ENCODE measurements around the gene ZNF717.
A peak's percentile ranks its signal among the peaks of the same experiment; 100 is the strongest.
"Not testable (repeated sequence)": the region's sequence is repeated elsewhere in the genome, so short reads cannot be mapped to it uniquely, and the experiment has no call there.

ZNF717 gene

DNA sequence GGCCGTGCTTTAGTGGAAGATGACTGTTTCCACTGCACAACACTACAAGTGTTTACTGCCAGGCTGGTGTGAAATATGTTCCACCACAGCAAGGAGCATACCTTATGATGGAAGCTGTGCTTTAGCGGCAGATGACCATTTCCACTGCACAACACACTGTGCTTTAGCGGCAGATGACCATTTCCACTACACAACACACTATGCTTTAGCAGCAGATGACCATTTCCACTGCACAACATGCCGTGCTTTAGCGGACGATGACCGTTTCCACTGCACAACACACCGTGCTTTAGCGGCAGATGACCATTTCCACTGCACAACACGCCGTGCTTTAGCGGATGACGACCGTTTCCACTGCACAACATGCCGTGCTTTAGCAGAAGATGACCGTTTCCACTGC, 2.8 kb downstream of the ZNF717 start:
- Histone ChIP-seq H3K4me2 (ENCODE audit: low read depth, low read length) (no peak overlapping the region), H3F3A (ENCODE audit: insufficient read depth, low read length) (no peaks in the 10 kb centered on the region), H2AFZ (ENCODE audit: low read length) (no peak overlapping the region), H3K4me3 (ENCODE audit: low read length) (no peak overlapping the region), H4K20me1 (ENCODE audit: insufficient read depth, low read length) (no peaks in the 10 kb centered on the region), H3K36me3 (replicated peaks; ENCODE audit: insufficient read depth, low read length) (no peaks in the 10 kb centered on the region), H3K4me1 (ENCODE audit: low read length) (no peaks in the 10 kb centered on the region), H3K27me3 (replicated peaks; ENCODE audit: insufficient read depth, low read length) (no peaks in the 10 kb centered on the region), H3K27ac (ENCODE audit: low read length) (no peak overlapping the region), H3K9me2 (replicated peaks; ENCODE audit: insufficient read depth, low read length) (no peaks in the 10 kb centered on the region), H3K9me3 (replicated peaks; ENCODE audit: insufficient read depth, low read length) (no peaks in the 10 kb centered on the region), H3K9ac (ENCODE audit: low read length) (no peak overlapping the region), H3K79me2 (ENCODE audit: low read length) (no peaks in the 10 kb centered on the region)
- DNase-seq: no peak
- TF ChIP-seq EZH2 (optimal IDR thresholded peaks at IDR 0.05; ENCODE audit: low read depth, low read length) (no peak), EZH2phosphoT487 (IDR thresholded peaks at IDR 0.05; ENCODE audit: low read length) (no peak), CTCF (IDR thresholded peaks at IDR 0.05; ENCODE audit: low read length) (no peak)

DNA sequence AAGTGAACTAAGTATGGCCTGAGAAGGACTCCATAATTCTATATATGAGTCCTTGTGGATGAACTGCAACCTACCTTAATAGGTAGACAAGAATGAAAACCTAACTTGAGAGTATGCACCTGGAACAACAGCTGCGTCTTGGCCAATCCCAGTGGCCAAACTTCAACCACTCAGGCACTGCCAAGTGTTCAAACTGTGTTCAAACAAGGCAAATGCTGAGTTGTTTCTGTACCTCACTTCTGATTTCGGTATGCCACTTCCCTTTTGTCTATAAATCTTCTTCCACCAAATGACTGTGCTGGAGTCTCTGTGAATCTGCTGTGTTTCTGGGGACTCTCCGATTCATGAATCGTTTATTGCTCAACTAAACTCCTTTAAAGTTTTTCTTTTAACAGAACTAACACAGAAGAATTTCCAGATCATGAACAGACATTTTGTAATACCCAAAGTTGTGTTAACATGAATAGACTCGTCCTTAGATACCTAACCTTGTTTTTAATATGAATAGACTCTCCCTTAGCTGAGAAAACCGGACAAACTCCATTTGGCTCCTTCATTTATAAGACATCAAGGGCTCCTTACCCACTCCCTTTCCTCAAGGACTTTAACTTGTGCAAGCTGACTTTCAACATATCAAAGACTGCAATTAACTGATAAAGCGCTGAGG, 4.1 kb downstream of the ZNF717 start:
- peak; percentile 10 for DNase-seq
- no peaks in the 10 kb centered on the region for H3K79me2 ChIP-seq (ENCODE audit: low read length)
- no peaks in the 10 kb centered on the region for H3K4me1 ChIP-seq (ENCODE audit: low read length)
- H2AFZ ChIP-seq (ENCODE audit: low read length): no peak overlapping the region
- H4K20me1 ChIP-seq (ENCODE audit: insufficient read depth, low read length): no peaks in the 10 kb centered on the region
- no peak overlapping the region for H3K4me2 ChIP-seq (ENCODE audit: low read depth, low read length)
- H3K27me3 ChIP-seq (replicated peaks; ENCODE audit: insufficient read depth, low read length): no peaks in the 10 kb centered on the region
- no peak overlapping the region for H3K4me3 ChIP-seq (ENCODE audit: low read length)
- H3K9ac ChIP-seq (ENCODE audit: low read length): no peak overlapping the region
- no peak for TF ChIP-seq CTCF (IDR thresholded peaks at IDR 0.05; ENCODE audit: low read length)
- TF ChIP-seq EZH2 (optimal IDR thresholded peaks at IDR 0.05; ENCODE audit: low read depth, low read length): no peak
- no peak for TF ChIP-seq EZH2phosphoT487 (IDR thresholded peaks at IDR 0.05; ENCODE audit: low read length)
- no peak overlapping the region for H3K27ac ChIP-seq (ENCODE audit: low read length)
- H3K9me2 ChIP-seq (replicated peaks; ENCODE audit: insufficient read depth, low read length): no peaks in the 10 kb centered on the region
- H3F3A ChIP-seq (ENCODE audit: insufficient read depth, low read length): no peaks in the 10 kb centered on the region
- H3K9me3 ChIP-seq (replicated peaks; ENCODE audit: insufficient read depth, low read length): no peaks in the 10 kb centered on the region
- H3K36me3 ChIP-seq (replicated peaks; ENCODE audit: insufficient read depth, low read length): no peaks in the 10 kb centered on the region

DNA sequence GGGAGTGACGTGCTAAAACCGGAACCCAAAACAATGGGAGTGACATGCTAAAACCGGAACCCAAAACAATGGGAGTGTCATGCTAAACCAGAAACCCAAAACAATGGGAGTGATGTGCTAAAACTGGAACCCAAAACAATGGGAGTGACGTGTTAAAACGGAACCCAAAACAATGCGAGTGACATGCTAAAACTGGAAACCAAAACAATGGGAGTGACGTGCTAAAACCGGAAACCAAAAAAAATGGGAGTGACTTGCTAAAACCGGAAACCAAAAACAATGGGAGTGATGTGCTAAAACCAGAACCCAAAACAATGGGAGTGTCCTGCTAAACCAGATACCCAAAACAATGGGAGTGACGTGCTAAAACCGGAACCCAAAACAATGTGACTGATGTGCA, 7.6 kb downstream of the ZNF717 start:
- H3K4me2 ChIP-seq (ENCODE audit: low read depth, low read length); H3K27ac ChIP-seq (ENCODE audit: low read length); H3K9me3 ChIP-seq (replicated peaks; ENCODE audit: insufficient read depth, low read length); H3K9ac ChIP-seq (ENCODE audit: low read length); H2AFZ ChIP-seq (ENCODE audit: low read length); H3F3A ChIP-seq (ENCODE audit: insufficient read depth, low read length); H3K4me3 ChIP-seq (ENCODE audit: low read length); H4K20me1 ChIP-seq (ENCODE audit: insufficient read depth, low read length); H3K27me3 ChIP-seq (replicated peaks; ENCODE audit: insufficient read depth, low read length); H3K36me3 ChIP-seq (replicated peaks; ENCODE audit: insufficient read depth, low read length); DNase-seq; H3K79me2 ChIP-seq (ENCODE audit: low read length); H3K9me2 ChIP-seq (replicated peaks; ENCODE audit: insufficient read depth, low read length); H3K4me1 ChIP-seq (ENCODE audit: low read length): not testable (repeated sequence)

- H3K36me3 ChIP-seq (replicated peaks; ENCODE audit: insufficient read depth, low read length); H3K4me3 ChIP-seq (ENCODE audit: low read length); H2AFZ ChIP-seq (ENCODE audit: low read length); H3K27ac ChIP-seq (ENCODE audit: low read length); H3K9me3 ChIP-seq (replicated peaks; ENCODE audit: insufficient read depth, low read length); H3K27me3 ChIP-seq (replicated peaks; ENCODE audit: insufficient read depth, low read length); H4K20me1 ChIP-seq (ENCODE audit: insufficient read depth, low read length); H3K79me2 ChIP-seq (ENCODE audit: low read length); H3K4me2 ChIP-seq (ENCODE audit: low read depth, low read length); H3K4me1 ChIP-seq (ENCODE audit: low read length); H3F3A ChIP-seq (ENCODE audit: insufficient read depth, low read length); H3K9ac ChIP-seq (ENCODE audit: low read length); DNase-seq; H3K9me2 ChIP-seq (replicated peaks; ENCODE audit: insufficient read depth, low read length): not testable (repeated sequence)
Observed at GRCh38 chr3:75771631-75772030, 13.7 kb downstream of the ZNF717 start.

All from MM.1S (cell line).